SU-DHL-6 (cell line): ENCODE data around the gene NCMAP.

Experiments used
- H2AFZ ChIP-seq: fragments of 200-600 bp; sonication (generic); 2 replicates; pipeline ENCODE4 v1.6.1; 2014; ENCODE audit warnings: low read depth, mild to moderate bottlenecking, moderate library complexity, mixed read lengths, antibody characterized with exemption, low read length; ENCODE audit not compliant: severe bottlenecking
- H3F3A ChIP-seq: fragments of 200-600 bp; shearing (Covaris generic); 2 replicates; pipeline ENCODE4 v1.6.0; 2016; ENCODE audit warnings: antibody characterized with exemption, mild to moderate bottlenecking; ENCODE audit not compliant: insufficient read depth
- H3K27ac ChIP-seq: fragments of 200-600 bp; sonication (generic); 2 replicates; pipeline ENCODE4 v1.5.1; 2016; ENCODE audit warnings: low read depth, mild to moderate bottlenecking, low read length, moderate library complexity, mixed read lengths
- H3K27me3 ChIP-seq: fragments of 200-600 bp; sonication (generic), shearing (Covaris generic); 2 replicates; pipeline ENCODE4 v1.6.0; 2014; ENCODE audit warnings: mild to moderate bottlenecking, low read length
- H3K36me3 ChIP-seq: fragments of 200-600 bp; sonication (generic); 2 replicates; pipeline ENCODE4 v1.6.1; 2014; ENCODE audit warnings: mild to moderate bottlenecking, low read length, mixed read lengths
- H3K4me2 ChIP-seq: fragments of 300-600, 200-600 bp; shearing (Covaris generic), sonication (generic); 2 replicates; pipeline ENCODE4 v1.6.0; 2014; ENCODE audit warnings: low read length, low read depth, mild to moderate bottlenecking; ENCODE audit not compliant: poor library complexity, severe bottlenecking
- H3K4me3 ChIP-seq: fragments of 200-600 bp; sonication (generic); 2 replicates; pipeline ENCODE4 v1.5.1; 2014; ENCODE audit warnings: antibody characterized with exemption, low read length, mild to moderate bottlenecking, mixed read lengths; ENCODE audit not compliant: insufficient read depth, poor library complexity, severe bottlenecking
- H3K79me2 ChIP-seq: fragments of 200-600 bp; sonication (generic); 2 replicates; pipeline ENCODE4 v1.6.1; 2014; ENCODE audit warnings: mild to moderate bottlenecking, low read length, moderate library complexity; ENCODE audit not compliant: insufficient read depth
- H3K9ac ChIP-seq: fragments of 200-600 bp; sonication (generic); 2 replicates; pipeline ENCODE4 v1.7.0; 2014; ENCODE audit warnings: mild to moderate bottlenecking, low read length
- H3K9me2 ChIP-seq: fragments of 200-600 bp; sonication (generic); replicated peaks from 2 replicates; pipeline ENCODE4 v1.6.1; 2014; ENCODE audit warnings: low read length; ENCODE audit not compliant: insufficient read depth
- H3K9me3 ChIP-seq: fragments of 200-600 bp; sonication (generic); 2 replicates; pipeline ENCODE4 v1.6.1; 2014; ENCODE audit warnings: low read length, mixed read lengths; ENCODE audit not compliant: insufficient read depth
- H4K20me1 ChIP-seq: fragments of 200-600 bp; sonication (generic); 2 replicates; pipeline ENCODE4 v1.6.1; 2014; ENCODE audit warnings: low read depth, mild to moderate bottlenecking, antibody characterized with exemption, low read length, moderate library complexity, mixed read lengths
- EZH2phosphoT487 ChIP-seq: fragments of 200-600 bp; sonication (generic), shearing (Covaris generic); conservative IDR thresholded peaks from 2 replicates; pipeline ENCODE4 v1.6.1; 2018; ENCODE audit warnings: mild to moderate bottlenecking, antibody characterized with exemption, low read length, moderate library complexity, mixed read lengths
- TF ChIP-seq, protein P1 (sequence below): fragments of 200-600 bp; sonication (generic); IDR thresholded peaks from one replicate; pipeline ENCODE4 v1.5.1; 2017; ENCODE audit warnings: antibody characterized with exemption, mild to moderate bottlenecking, low read length, moderate library complexity; ENCODE audit not compliant: insufficient read depth, poor library complexity, severe bottlenecking

The NCMAP gene

DNA sequence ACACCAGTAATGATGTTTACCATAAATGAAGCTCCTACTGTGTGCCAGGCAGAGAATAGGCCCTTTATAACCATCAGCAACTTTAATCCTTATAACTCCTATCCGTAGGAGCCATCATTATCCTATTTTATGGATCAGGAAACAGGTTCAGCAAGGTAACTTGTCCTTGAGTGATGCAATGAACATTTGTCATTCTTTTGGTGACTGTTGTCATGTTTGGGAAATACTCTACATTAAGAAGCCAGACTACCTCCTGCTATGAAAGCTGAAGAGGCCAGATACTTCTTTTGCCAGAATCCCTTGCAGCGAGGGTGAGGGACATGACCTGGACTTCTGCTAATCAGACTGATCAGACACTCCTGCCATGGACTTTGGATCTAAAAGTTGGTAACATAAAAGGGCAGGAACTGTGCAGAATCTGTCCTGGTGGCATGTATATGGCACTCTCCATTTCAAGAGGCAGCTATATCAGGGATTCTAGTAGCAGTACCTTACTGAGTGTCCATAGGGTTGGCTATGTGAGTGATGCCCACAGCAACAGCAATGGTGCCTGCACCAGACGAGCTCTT, 54.1 kb downstream of the NCMAP start:
- H3K79me2 ChIP-seq = no peaks in the 10 kb centered on the region
- no peaks in the 10 kb centered on the region for H3K27me3 ChIP-seq
- no peaks in the 10 kb centered on the region for H3F3A ChIP-seq
- TF ChIP-seq EZH2phosphoT487 = no peak
- TF ChIP-seq, protein P1, sequence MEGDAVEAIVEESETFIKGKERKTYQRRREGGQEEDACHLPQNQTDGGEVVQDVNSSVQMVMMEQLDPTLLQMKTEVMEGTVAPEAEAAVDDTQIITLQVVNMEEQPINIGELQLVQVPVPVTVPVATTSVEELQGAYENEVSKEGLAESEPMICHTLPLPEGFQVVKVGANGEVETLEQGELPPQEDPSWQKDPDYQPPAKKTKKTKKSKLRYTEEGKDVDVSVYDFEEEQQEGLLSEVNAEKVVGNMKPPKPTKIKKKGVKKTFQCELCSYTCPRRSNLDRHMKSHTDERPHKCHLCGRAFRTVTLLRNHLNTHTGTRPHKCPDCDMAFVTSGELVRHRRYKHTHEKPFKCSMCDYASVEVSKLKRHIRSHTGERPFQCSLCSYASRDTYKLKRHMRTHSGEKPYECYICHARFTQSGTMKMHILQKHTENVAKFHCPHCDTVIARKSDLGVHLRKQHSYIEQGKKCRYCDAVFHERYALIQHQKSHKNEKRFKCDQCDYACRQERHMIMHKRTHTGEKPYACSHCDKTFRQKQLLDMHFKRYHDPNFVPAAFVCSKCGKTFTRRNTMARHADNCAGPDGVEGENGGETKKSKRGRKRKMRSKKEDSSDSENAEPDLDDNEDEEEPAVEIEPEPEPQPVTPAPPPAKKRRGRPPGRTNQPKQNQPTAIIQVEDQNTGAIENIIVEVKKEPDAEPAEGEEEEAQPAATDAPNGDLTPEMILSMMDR = no peak
- H3K4me2 ChIP-seq = no peak overlapping the region
- no peaks in the 10 kb centered on the region for H3K9me3 ChIP-seq
- no peak overlapping the region for H2AFZ ChIP-seq
- H3K36me3 ChIP-seq = no peaks in the 10 kb centered on the region
- no peak overlapping the region for H3K27ac ChIP-seq
- H3K9me2 ChIP-seq = no peaks in the 10 kb centered on the region
- no peak overlapping the region for H3K9ac ChIP-seq
- no peak overlapping the region for H3K4me3 ChIP-seq
- no peaks in the 10 kb centered on the region for H4K20me1 ChIP-seq

DNA sequence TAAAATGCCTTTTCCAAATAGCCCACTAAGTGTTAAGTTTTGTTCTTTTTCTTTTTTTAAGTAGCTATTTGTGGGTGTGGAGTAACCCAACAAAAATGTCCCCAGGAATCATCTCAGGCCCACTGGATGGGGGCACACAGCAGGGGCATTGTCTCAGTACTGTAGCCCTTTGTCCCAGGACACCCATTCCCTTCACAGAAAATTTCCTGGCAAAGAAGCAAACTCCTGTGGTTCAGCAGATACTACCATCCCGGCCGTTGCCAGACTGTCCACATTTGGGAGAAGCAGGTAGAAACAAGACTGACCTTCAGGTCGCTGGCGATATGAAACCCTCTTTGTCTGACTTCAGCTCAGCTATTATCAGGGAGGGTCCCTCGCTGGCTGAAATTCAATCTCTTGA, 63.5 kb downstream of the NCMAP start:
- Histone ChIP-seq H3K36me3 (no peaks in the 10 kb centered on the region), H3K79me2 (no peaks in the 10 kb centered on the region), H2AFZ (no peak overlapping the region), H3K27me3 (no peaks in the 10 kb centered on the region), H3K27ac (no peak overlapping the region), H3F3A (no peaks in the 10 kb centered on the region), H3K4me3 (no peak overlapping the region), H3K9ac (no peak overlapping the region), H3K9me2 (no peaks in the 10 kb centered on the region), H3K4me2 (no peak overlapping the region), H4K20me1 (no peaks in the 10 kb centered on the region), H3K9me3 (no peaks in the 10 kb centered on the region)
- TF ChIP-seq EZH2phosphoT487 = no peak

DNA sequence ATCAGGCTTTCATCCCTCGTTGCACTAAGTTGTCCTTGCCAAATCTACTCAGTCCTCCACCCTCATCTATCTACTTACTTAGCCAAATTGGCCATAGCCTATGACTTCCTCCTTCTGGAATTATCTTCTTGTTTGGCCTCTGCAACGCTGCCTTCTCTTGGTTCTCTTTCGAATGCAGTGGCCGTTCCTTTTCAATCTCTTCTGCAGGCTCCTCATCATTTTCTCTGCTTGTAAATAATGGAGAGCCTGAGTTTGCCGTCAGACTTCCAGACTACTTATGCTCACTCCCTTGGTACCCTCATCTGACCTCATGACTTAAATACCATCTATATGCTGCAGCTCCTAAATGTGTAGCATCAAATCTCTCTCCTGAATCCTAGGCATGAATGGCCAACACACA, 64.8 kb downstream of the NCMAP start:
- no peak for TF ChIP-seq EZH2phosphoT487
- TF ChIP-seq, protein P1 = no peak
- H4K20me1 ChIP-seq = no peaks in the 10 kb centered on the region
- H3K4me3 ChIP-seq = no peak overlapping the region
- H3K79me2 ChIP-seq = no peaks in the 10 kb centered on the region
- no peaks in the 10 kb centered on the region for H3K9me3 ChIP-seq
- H3F3A ChIP-seq = no peaks in the 10 kb centered on the region
- H2AFZ ChIP-seq = no peak overlapping the region
- H3K27me3 ChIP-seq = no peaks in the 10 kb centered on the region
- no peaks in the 10 kb centered on the region for H3K9me2 ChIP-seq
- no peaks in the 10 kb centered on the region for H3K36me3 ChIP-seq
- H3K4me2 ChIP-seq = no peak overlapping the region
- H3K27ac ChIP-seq = no peak overlapping the region
- H3K9ac ChIP-seq = no peak overlapping the region

DNA sequence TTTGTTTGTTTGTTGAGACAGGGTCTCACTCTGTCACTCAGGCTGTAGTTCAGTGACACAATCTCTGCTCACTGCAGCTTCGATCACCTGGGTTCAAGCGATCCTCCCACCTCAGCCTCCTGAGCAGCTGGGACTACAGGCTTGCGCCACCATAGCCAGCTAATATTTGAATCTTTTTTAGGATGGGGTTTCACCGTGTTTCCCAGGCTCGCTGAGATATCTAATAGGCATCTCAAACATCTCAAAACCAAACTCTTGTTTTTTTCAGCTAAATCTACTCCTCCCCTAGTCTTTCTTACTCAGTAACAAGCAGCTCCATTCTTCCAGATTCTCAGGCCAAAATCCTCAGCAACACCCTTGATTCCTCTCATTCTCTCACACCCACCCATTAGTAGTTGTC, 65.2 kb downstream of the NCMAP start:
- no peak overlapping the region for H3K9ac ChIP-seq
- no peaks in the 10 kb centered on the region for H3K9me3 ChIP-seq
- H3F3A ChIP-seq = no peaks in the 10 kb centered on the region
- H3K4me3 ChIP-seq = no peak overlapping the region
- no peak overlapping the region for H2AFZ ChIP-seq
- no peaks in the 10 kb centered on the region for H3K79me2 ChIP-seq
- H3K27ac ChIP-seq = no peak overlapping the region
- no peaks in the 10 kb centered on the region for H3K36me3 ChIP-seq
- no peaks in the 10 kb centered on the region for H3K9me2 ChIP-seq
- H4K20me1 ChIP-seq = no peaks in the 10 kb centered on the region
- TF ChIP-seq EZH2phosphoT487 = no peak
- TF ChIP-seq, protein P1 = no peak
- no peaks in the 10 kb centered on the region for H3K27me3 ChIP-seq
- no peak overlapping the region for H3K4me2 ChIP-seq
